Stomach (tissue), 9 donors: Measurements from ENCODE around the gene XXYLT1. TPM values are rescaled to one million over a fixed set of nuclear protein-coding genes. Genes with fewer than 3 reads are reported as not detected.

ENCODE experiments used
- DNase-seq, 2 donors: peaks; one replicate each; pipeline versions ENCODE4 v3.0.0 to v3.0.0-alpha.2; 2013 to 2019
- H3K27ac ChIP-seq, 5 donors: fragments of 200-600 bp in 4 of 5; sonication (generic) in 4 of 5; one replicate each; pipeline ENCODE4 v1.5.1; 2013 to 2019; ENCODE audit warnings: mild to moderate bottlenecking in 1 of 5, moderate library complexity in 1 of 5
- H3K27me3 ChIP-seq, 3 donors: fragments of 200-600 bp; sonication (generic); one replicate each; pipeline ENCODE4 v1.5.1; 2017 to 2019; ENCODE audit warnings: mixed run types in 1 of 3
- H3K36me3 ChIP-seq, 4 donors: fragments of 200-600 bp; sonication (generic); 1 replicate in 3 of 4; 2 replicates in 1 of 4; pipeline ENCODE4 v1.5.1; 2016 to 2019
- H3K4me1 ChIP-seq, 4 donors: fragments of 200-600 bp; sonication (generic); one replicate each; pipeline ENCODE4 v1.5.1; 2016 to 2019
- H3K4me3 ChIP-seq, 4 donors: fragments of 200-600 bp; sonication (generic) in 3 of 4; one replicate each; pipeline ENCODE4 v1.5.1; 2016 to 2019; ENCODE audit warnings: mild to moderate bottlenecking in 1 of 4
- H3K9me3 ChIP-seq, 4 donors: fragments of 200-600 bp; sonication (generic); one replicate each; pipeline ENCODE4 v1.5.1; 2016 to 2019
- EP300 ChIP-seq: sonication (generic); formaldehyde crosslinking; IDR thresholded peaks from one replicate; pipeline ENCODE4 v1.6.1; 2017; ENCODE audit warnings: antibody characterized with exemption
- POLR2A ChIP-seq, 4 donors: fragments of 450-650 bp; IDR thresholded peaks; one replicate each; pipeline ENCODE4 v1.6.1; 2016; ENCODE audit warnings: antibody characterized with exemption in 4 of 4, control low read depth in 2 of 4, mild to moderate bottlenecking in 1 of 4, moderate library complexity in 1 of 4
- POLR2AphosphoS5 ChIP-seq, 3 donors: sonication (generic); formaldehyde crosslinking; IDR thresholded peaks; one replicate each; pipeline ENCODE4 v1.6.1; 2016; ENCODE audit warnings: antibody characterized with exemption in 3 of 3
- WGBS, 5 donors: extraction: QIAGEN DNeasy Blood & Tissue Kit in 3 of 5; methylation state at CpG; one replicate each; pipeline versions ENCODE4 v1.1.5 to v1.1.7; 2013 to 2018; 5-methylcytosine and 5-hydroxymethylcytosine counted together
- intact Hi-C: fragments of 100-400 bp; cut with DNase I; formaldehyde crosslinking; loops from one replicate; pipeline ENCODE4 v1.15.1; 2023; ENCODE audit warnings: low total_unique reads
- polyA plus RNA-seq, 3 donors: library from polyadenylated mRNA; stranded (reverse); fragments of 200-250 nt; gene quantifications; one replicate each; pipeline ENCODE4 v1.2.3, GENCODE V29; 2013
- total RNA-seq, 5 donors: library from RNA; depleted of rRNA; stranded (reverse); fragments of >200 nt; gene quantifications; one replicate each; pipeline versions ENCODE4 v1.1.0 to v1.2.3, GENCODE V29; 2014 to 2016
- TF ChIP-seq, protein P1 (sequence below), 7 experiments: fragments of 450-650 bp in 4 of 7; fragments of 200-600 bp in 3 of 7; sonication (generic) in 3 of 7; IDR thresholded peaks; one replicate each; pipeline ENCODE4 v1.5.1; 2016 to 2019; ENCODE audit warnings: antibody characterized with exemption in 7 of 7, control low read depth in 2 of 7, mild to moderate bottlenecking in 1 of 7
- donor health status: healthy with polysubstance abuse.
- donor health status: Bipolar disorder and iron deficiency.
- donor health status: healthy.

Gene XXYLT1
- total and polyA plus RNA-seq, 8 donors, result 2.1 to 41.5 (median 11.4) TPM; not detected in 1

DNA sequence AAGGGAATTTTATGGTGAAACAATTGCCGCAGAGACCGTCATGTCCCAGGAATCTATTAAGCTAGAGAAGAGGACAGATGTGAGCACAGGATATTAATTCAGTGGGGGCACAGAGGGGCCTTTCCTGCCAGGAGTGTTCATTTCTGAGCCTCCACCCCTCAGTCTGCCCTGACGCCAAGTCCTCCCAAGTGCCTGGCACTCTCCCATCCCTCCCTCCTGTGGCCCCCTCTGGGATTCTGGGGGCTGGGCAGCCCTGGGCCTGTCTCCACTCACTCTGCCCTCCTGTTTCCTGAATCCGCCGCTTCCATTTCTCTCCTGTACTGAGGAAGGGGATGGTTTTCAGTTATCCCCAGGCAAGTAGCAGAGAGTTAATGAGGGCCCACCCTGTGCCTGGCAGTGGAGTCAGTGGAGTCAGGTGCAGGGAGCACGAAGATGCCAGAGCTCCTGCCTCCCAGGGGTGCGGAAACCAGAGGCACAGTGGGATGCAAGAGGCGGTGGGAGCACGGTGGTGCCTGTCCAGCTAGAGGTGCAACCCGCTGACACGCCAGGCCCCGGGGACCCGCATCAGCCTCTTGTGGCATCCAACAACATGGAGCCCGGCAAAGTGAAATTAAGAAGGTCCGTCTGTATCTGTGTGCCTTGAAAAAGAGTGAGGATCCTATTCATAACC, 212.5 kb downstream of the XXYLT1 start:
- Histone ChIP-seq H3K27me3 (no peaks in the 10 kb centered on the region), H3K36me3 (no peaks in the 10 kb centered on the region), H3K9me3 (no peaks in the 10 kb centered on the region), H3K27ac (peak overlapping the region in 1 of 5 donors; percentile 42), H3K4me1 (peaks cover 0 to 11% (median 3%) of the 10 kb centered on the region in 4 donors), H3K4me3 (no peak overlapping the region)
- intact Hi-C loops, result no loop called here
- WGBS, 5 donors, result 70 to 90% (median 87%) methylated on average over 7 to 15 of the region's 15 CpGs
- DNase-seq, result no peak
- no peak for TF ChIP-seq EP300
- TF ChIP-seq, protein P1, sequence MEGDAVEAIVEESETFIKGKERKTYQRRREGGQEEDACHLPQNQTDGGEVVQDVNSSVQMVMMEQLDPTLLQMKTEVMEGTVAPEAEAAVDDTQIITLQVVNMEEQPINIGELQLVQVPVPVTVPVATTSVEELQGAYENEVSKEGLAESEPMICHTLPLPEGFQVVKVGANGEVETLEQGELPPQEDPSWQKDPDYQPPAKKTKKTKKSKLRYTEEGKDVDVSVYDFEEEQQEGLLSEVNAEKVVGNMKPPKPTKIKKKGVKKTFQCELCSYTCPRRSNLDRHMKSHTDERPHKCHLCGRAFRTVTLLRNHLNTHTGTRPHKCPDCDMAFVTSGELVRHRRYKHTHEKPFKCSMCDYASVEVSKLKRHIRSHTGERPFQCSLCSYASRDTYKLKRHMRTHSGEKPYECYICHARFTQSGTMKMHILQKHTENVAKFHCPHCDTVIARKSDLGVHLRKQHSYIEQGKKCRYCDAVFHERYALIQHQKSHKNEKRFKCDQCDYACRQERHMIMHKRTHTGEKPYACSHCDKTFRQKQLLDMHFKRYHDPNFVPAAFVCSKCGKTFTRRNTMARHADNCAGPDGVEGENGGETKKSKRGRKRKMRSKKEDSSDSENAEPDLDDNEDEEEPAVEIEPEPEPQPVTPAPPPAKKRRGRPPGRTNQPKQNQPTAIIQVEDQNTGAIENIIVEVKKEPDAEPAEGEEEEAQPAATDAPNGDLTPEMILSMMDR (IDR thresholded peaks at IDR 0.05), result no peak
- TF ChIP-seq POLR2A (IDR thresholded peaks at IDR 0.05), result no peak
- TF ChIP-seq POLR2AphosphoS5 (IDR thresholded peaks at IDR 0.05), result no peak

DNA sequence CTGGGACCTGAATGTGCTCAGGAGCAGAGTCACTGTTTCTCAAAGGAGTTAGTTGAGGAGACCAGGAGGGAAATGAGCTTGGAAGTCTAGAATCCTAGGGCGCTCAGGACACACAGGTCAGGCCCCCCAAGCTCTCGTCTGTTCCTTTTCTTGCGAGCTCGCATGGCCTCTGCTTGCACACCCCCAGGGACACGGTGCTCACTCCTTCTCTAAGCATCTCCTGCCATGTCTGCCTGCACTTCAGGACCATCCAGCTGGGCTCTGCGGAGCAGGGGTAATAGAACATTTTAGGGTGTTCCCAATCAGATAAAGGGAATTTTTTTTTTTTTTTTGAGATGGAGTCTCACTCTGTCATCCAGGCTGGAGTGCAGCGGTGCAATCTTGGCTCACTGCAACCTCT, 213.2 kb downstream of the XXYLT1 start:
- no peak for DNase-seq
- Histone ChIP-seq H3K36me3 (no peaks in the 10 kb centered on the region), H3K27ac (no peak overlapping the region), H3K4me3 (no peak overlapping the region), H3K9me3 (no peaks in the 10 kb centered on the region), H3K27me3 (no peaks in the 10 kb centered on the region), H3K4me1 (peaks cover 0 to 4% (median 0%) of the 10 kb centered on the region in 4 donors)
- intact Hi-C loops, result no loop called here
- TF ChIP-seq, protein P1 (IDR thresholded peaks at IDR 0.05), result no peak
- TF ChIP-seq POLR2A (IDR thresholded peaks at IDR 0.05) (no peak), POLR2AphosphoS5 (IDR thresholded peaks at IDR 0.05) (no peak), EP300 (no peak)
- 93 to 96% (median 95%) methylated on average over 7 of the region's 7 CpGs for WGBS, 5 donors

DNA sequence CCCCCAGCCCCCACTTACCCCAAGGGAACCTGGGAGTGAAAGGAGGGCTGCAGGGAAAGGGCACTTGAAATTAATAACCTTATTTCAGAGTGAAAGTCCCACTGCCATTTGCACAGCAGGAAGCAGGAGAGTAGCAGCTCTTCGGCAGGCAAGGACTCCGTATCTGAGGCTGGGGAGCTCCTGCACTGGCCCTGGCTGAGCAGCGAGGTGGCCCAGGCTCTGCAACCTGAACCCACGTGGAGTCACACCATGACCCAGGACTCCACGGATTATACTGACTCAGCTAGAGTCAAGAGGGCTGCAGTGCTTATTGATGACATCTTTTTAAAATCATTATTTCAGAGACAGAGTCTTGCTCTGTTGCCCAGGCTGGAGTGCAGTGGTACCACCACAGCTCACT, 214.5 kb downstream of the XXYLT1 start:
- Histone ChIP-seq H3K36me3 (no peaks in the 10 kb centered on the region), H3K27me3 (no peaks in the 10 kb centered on the region), H3K4me3 (no peak overlapping the region), H3K4me1 (no peaks in the 10 kb centered on the region), H3K9me3 (no peaks in the 10 kb centered on the region), H3K27ac (no peak overlapping the region)
- intact Hi-C loops, result no loop called here
- 69 to 82% (median 71%) methylated on average over 5 of the region's 5 CpGs for WGBS, 5 donors
- no peak for DNase-seq
- TF ChIP-seq, protein P1 (IDR thresholded peaks at IDR 0.05), result no peak
- TF ChIP-seq POLR2A (IDR thresholded peaks at IDR 0.05) (no peak), POLR2AphosphoS5 (IDR thresholded peaks at IDR 0.05) (no peak), EP300 (no peak)

- 81 to 88% (median 82%) methylated on average over 6 of the region's 6 CpGs for WGBS, 5 donors
- Histone ChIP-seq H3K4me1 (no peaks in the 10 kb centered on the region), H3K27me3 (no peaks in the 10 kb centered on the region), H3K9me3 (no peaks in the 10 kb centered on the region), H3K27ac (no peak overlapping the region), H3K4me3 (no peak overlapping the region), H3K36me3 (no peaks in the 10 kb centered on the region)
- no peak for DNase-seq
- TF ChIP-seq EP300 (no peak), POLR2A (IDR thresholded peaks at IDR 0.05) (no peak), POLR2AphosphoS5 (IDR thresholded peaks at IDR 0.05) (no peak)
- TF ChIP-seq, protein P1 (IDR thresholded peaks at IDR 0.05), result no peak
- intact Hi-C loops, result no loop called here
These were observed 216.6 kb downstream of the XXYLT1 start for GRCh38 chr3:195054311-195054710.
